HG03469 (cell line): ENCODE measurements around the gene EBF3.

Experiments
- ATAC-seq: cut with Tn5 transposase; IDR thresholded peaks from one replicate; pipeline ENCODE4 v1.9.1; 2021; ENCODE audit warnings: mild to moderate bottlenecking, moderate library complexity, moderate number of reproducible peaks; ENCODE audit not compliant: unreplicated experiment

The EBF3 gene

DNA sequence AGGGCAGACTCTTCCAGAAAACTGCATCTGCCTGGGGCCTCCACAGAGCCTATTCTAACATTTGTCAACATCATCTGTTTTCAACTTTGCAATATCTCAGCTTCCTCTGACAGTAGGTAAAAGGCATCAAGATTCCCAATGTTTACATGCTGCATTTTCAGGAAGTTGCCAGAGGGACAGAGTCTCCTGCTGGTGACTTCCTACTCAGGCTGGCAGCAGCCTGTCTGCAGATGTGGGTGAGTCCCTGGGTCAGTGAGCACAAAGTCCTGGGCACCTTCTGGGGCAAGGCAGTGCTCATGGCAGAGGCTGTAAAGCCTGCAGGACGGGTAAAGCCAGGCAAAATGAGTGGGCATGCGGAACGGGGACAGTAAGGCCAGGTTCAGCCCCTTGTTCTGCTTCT lies 69.4 kb downstream of the EBF3 start:
- ATAC-seq = no peak

- no peak for ATAC-seq
Measured at GRCh38 chr10:129893104-129894089, 70.7 kb downstream of the EBF3 start.

DNA sequence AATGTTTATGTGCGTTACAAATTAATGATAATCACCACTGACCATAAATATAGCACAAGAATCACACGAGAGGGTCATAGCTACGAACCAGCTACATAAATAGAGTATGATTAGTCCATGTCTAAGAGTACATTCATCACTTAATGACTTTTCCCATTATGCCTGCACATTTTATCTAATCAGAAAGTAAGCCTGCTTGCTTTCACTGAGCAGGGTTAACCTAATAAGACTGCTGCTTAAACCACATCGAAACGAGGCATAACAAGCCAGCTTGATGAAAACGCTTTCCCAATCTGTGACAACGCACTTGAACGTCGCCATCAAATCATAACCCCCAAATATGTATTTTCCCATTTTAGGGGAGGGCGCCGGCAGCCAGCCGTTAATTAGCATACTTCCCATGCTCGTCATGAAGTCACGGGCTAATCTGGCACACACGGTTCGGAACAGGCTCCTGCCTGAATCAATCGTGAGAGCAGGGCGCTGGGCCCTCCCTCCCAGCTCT lies 71.5 kb downstream of the EBF3 start:
- ATAC-seq = no peak

DNA sequence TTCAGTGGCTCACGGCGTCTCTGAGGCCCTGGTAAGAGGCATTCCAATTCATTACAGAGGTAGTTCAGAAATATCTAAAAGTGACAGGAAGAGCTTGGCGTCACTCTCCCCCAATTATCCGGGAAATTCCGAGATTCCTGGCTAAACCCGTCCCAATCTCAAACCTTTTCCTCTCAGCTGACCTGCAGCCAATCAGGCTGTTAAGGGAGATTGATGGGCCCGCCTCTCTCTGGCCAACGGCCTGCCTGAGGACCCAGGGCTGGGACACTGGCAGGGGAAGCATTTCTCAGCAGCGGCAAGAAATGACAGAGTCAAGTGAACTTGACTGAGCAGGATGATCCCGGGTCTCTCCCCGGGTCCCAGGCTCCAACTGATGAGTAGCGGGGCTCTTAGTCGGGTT lies 72.3 kb downstream of the EBF3 start:
- ATAC-seq = no peak

- ATAC-seq = no peak
Measured at GRCh38 chr10:129890170-129890569, 73.9 kb downstream of the EBF3 start.

DNA sequence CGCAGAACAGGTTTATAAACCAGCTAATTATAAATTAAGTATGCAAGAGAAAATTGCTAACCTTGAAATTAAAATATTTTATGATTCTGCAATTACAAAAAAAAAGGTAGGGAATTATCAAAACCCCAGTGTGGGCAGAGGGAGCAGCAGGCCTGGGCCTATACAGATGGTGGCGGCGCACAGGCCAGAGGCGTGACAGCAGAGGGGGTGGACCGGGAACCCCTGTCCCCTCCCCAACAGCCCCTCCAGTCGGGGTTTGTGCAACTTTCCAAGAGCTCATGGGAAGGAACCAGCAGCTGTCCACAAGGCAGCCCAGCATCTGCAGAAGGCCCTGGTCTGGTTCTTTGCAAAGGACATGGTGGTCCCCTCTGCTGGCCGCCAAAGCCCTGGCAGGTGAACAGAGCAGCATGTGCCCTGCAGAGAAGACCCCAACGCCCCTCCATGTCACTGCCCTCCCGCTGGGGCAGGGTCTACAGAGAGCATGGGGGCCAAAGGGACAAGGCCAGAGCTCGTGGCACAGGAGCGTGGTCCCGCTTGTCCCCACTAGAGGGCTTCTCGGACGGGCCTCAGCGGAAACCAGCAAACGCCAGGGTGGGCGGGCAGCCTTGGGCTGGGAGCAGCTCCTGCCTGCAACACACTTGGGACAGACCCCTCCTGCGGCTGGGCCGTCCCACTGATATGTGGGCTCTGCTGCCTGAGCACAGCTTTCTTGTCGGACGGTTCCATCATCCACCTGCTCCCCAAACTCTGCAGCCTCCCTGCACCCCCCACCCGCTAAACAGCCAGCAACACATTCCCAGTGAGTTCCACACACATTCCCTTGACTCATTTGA lies 75.1 kb downstream of the EBF3 start:
- ATAC-seq = no peak

DNA sequence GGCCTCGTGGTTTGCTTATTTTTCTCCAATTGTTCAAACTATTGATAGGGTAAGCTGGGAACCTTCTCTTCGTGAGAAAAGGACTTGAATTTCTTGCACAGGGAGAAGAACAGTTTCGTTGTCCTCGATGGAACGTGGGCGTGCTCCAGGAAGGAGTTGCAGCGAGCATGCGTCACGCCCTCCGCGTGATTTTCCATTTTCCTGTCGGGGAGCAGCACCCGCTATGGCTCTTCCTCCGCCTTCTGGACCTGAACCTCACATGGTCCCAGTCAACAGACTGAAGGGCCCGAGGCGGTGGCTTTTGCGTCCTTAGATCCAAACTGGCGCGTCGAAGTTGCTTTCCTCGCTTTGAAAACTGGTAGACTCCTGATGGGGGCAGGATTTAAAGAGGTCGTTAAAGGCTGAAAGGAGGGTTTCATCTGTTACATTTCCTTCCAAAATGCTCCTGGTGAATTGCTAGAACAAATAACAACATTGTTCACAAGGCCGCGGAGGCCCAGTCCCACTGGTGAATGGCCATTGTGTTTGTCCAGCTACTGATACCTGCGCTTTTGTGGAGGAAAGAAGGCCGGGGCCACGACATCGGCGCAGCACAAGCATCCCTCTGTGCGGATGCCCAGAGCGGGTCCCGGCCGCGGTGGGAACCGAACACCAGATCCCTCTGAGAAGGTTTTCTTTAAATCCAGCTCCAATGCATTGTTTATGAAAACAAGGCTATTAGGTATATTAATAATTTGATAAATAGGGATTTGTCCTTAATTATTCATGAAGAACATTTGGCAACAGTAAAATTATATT lies 75.9 kb downstream of the EBF3 start:
- no peak for ATAC-seq

- no peak for ATAC-seq
Measured at GRCh38 chr10:129887381-129887905, 76.6 kb downstream of the EBF3 start.

GRCh38 chr10:129886263-129886662 lies 77.8 kb downstream of the EBF3 start:
- no peak for ATAC-seq

DNA sequence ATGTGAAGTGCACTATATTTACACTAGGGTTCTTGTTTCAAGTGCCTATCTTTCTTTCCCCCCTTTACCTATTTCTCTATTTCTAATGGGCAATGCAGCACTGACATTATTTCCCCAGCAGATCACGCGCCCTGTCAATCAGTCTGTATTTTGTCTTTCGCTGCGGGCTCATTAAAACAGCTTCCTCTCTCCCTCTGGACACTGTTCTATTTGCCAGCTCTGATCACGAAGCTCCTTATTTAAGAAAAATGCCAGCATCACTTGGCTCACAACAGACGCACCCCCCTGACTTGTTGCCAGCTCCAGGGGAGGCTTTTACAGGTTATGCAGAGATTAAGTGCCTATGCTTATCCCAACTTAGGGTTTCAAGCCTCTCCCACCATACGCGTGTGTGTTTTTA lies 78.5 kb downstream of the EBF3 start:
- ATAC-seq = no peak

- no peak for ATAC-seq
Measured at GRCh38 chr10:129884398-129885078, 79.5 kb downstream of the EBF3 start.

DNA sequence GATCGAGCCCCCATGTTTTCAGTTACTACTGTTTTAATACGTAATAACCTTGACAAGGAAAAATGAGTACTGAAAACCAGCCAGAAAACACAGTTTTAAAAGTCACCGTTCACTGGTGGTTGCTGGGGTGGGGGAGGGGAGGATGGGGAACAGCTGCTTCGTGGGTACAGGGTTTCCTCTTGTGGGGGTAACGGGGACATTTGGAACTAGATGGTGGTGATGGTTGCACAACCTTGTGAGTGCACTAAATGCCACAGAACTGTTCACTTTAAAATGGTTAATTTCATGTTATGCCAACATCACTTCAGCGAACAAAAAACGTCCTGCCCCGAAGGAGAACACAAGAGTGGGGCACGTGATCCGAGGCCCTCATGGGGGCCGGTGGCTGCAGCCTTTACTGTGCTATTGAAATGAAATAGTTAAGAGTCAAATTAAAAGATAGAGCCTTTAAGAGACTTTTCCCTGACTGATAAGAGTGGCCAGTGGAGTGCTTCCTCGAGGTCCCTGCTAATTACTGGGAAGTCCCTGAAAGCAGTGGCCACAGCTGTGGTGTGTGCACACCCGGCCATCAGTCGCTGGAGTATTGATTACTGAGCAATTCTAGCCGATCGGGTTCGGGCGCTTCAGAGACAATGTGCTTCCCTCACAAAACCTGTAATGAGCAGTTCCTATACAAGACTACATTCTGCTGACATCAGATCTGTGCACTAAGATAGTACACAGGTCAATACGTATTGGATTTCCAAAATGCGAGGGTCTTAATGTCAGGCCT lies 80.3 kb downstream of the EBF3 start:
- ATAC-seq = no peak

GRCh38 chr10:129883029-129883428 lies 81.0 kb downstream of the EBF3 start:
- no peak for ATAC-seq

DNA sequence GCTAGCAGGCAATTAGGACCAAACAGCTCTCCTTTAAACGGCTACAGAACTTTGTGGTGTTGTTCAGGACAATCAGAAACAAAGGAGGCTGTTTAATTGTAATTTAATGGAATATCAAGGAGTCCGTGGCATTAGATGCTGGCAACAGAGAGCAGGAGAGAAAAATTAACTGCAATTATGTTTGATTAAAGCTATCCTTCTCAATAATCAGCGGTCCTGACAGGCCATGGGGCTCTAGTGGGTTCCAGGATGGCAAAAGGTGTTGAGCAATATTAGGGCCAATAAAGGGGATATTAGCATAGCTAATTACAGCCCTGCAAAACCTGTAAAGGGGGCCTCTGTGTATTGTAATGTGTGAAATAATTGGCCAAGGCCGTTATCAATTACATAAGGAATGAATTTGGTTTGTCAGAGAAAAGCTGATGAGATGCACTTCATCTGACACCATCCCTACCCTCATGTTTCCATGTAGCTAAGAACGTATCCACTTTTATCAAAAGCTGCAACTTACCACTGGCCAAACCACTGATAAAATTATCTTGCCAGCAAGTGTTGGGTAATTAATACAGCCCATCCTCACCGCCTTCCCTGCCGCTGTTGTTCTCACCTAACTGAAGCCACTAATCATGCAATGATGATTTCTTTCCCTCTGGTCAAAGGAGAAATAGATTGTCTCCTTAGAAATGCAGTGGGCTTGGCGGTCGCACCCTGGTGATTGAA lies 81.6 kb downstream of the EBF3 start:
- no peak for ATAC-seq

GRCh38 chr10:129881641-129882040 lies 82.4 kb downstream of the EBF3 start:
- no peak for ATAC-seq

DNA sequence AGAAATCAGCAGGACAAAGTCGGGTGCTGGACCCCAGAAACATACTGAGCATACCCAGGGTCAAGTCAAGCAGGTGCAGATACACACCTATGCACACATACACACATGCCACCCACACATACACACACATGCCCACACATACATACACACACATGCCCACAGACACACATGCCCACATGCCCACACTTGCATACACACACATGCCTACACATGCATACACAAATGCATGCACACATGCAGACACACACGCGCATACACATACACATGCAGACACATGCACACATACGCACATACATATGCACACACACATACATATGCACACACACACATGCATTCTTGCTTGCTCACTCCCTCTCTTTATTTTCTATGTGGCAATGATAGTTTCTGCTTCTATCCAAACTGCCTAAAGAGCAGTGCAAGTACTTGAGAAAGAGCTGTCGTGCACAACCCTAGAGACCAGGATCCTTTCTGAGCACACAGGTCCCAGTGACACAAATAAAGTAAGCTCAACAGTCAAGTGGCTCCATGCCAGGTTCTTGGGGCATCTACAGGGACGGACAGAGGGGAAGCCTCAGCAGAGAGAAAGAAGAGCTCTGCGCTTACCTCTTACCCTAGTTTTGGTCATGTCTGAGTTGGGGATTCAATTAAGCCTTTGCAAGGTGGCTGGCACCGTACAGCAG lies 83.7 kb downstream of the EBF3 start:
- no peak for ATAC-seq

- no peak for ATAC-seq
Measured at GRCh38 chr10:129879655-129880054, 84.4 kb downstream of the EBF3 start.

DNA sequence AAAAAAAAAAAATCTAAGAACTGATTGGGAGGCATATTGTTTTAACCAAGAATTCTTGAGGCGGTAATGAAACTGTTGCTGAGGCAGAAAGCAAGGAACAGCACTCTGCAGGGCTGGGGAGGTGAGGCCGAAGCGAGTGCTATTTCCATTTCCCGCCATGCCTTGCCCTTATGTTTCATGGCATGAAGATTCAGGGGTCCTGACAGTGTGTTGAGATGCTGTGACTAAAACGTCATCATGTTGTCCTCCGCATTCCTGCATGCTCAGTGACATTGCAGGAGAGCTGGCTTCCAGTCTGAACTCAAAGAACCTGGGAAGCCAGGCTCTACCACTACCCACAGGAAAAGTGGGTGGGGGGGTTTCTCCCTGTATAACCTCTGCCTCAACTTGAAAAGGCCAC lies 85.2 kb downstream of the EBF3 start:
- no peak for ATAC-seq
